KG1 (cell line): ENCODE measurements around the gene SIGLEC10.

Source experiments
- DNase-seq: peaks from one replicate; lab custom pipeline; 2025; lab: John Stamatoyannopoulos, UW

Gene SIGLEC10

GRCh38 chr19:51394050-51394836, 23.2 kb downstream of the SIGLEC10 start:
- DNase-seq = peak; percentile 97

GRCh38 chr19:51392701-51393100, 24.7 kb downstream of the SIGLEC10 start:
- no peak for DNase-seq

- no peak for DNase-seq
Measured at GRCh38 chr19:51391073-51391611, 26.3 kb downstream of the SIGLEC10 start.

GRCh38 chr19:51389143-51389542, 28.3 kb downstream of the SIGLEC10 start:
- DNase-seq = no peak

GRCh38 chr19:51387924-51388389, 29.5 kb downstream of the SIGLEC10 start, which contains the start of gene LIM2:
Gene LIM2 (minus strand): TSS chr19:51387974. CDS start chr19:51387443, 531 bp downstream.
- DNase-seq = no peak

GRCh38 chr19:51386882-51387520, 30.4 kb downstream of the SIGLEC10 start:
- DNase-seq = no peak

GRCh38 chr19:51382004-51382403, 35.4 kb downstream of the SIGLEC10 start:
- no peak for DNase-seq

GRCh38 chr19:51380379-51380778, 37.1 kb downstream of the SIGLEC10 start:
- no peak for DNase-seq

GRCh38 chr19:51377422-51377821, 40.0 kb downstream of the SIGLEC10 start:
- no peak for DNase-seq

- peak; percentile 14 for DNase-seq
Measured at GRCh38 chr19:51375504-51376221, 41.8 kb downstream of the SIGLEC10 start.

- DNase-seq = peak; percentile 96
Measured at GRCh38 chr19:51372649-51373504, 44.6 kb downstream of the SIGLEC10 start, which contains the start of gene NKG7. Gene NKG7 (minus strand): TSS chr19:51372654. CDS start chr19:51372535, 119 bp downstream.

GRCh38 chr19:51372021-51372648, 45.3 kb downstream of the SIGLEC10 start:
- no peak for DNase-seq

- no peak for DNase-seq
Measured at GRCh38 chr19:51371186-51371690, 46.2 kb downstream of the SIGLEC10 start.

- no peak for DNase-seq
Measured at GRCh38 chr19:51370230-51370629, 47.2 kb downstream of the SIGLEC10 start.

- peak; percentile 59 for DNase-seq
Measured at GRCh38 chr19:51368366-51369282, 48.8 kb downstream of the SIGLEC10 start, which contains the start of gene CLDND2. Gene CLDND2 (minus strand): TSS chr19:51369003. CDS start chr19:51368577, 426 bp downstream.

- peak; percentile 97 for DNase-seq
Measured at GRCh38 chr19:51367565-51368365, 49.7 kb downstream of the SIGLEC10 start.

GRCh38 chr19:51367255-51367564, 50.2 kb downstream of the SIGLEC10 start:
- DNase-seq = no peak

- peak; percentile 94 for DNase-seq
Measured at GRCh38 chr19:51366389-51367254, 50.8 kb downstream of the SIGLEC10 start.
